ENCODE data around the gene ADCY10. TPM values are rescaled to one million over a fixed set of nuclear protein-coding genes. Genes with fewer than 3 reads are reported as not detected.

The ADCY10 gene
- total RNA-seq, 1 donor from 2014 or later = not detected

DNA sequence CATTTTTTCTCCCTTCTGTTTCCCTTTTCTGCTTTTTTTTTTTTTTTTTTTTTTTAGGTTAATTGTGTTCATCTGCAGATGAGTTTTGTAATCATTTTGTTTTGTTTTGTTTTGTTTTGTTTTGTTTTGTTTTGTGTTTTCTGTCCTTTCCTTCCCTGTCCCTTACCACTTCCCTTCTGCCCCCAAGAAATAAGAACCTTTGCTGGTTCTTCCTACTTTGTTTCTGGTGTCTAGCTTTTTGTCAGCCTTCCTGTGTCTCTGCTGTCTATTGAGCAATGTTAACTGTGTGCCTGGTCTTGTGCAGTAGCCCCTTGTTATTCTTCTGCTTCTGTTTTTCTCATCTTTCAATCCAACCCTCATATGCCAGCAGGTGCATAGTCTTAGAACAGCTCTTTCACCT is 146.2 kb downstream of the ADCY10 start:
- TF ChIP-seq EZH2 (IDR thresholded peaks at IDR 0.05) (no peak), EZH2phosphoT487 (IDR thresholded peaks at IDR 0.05) (no peak)
- TF ChIP-seq, protein P1, sequence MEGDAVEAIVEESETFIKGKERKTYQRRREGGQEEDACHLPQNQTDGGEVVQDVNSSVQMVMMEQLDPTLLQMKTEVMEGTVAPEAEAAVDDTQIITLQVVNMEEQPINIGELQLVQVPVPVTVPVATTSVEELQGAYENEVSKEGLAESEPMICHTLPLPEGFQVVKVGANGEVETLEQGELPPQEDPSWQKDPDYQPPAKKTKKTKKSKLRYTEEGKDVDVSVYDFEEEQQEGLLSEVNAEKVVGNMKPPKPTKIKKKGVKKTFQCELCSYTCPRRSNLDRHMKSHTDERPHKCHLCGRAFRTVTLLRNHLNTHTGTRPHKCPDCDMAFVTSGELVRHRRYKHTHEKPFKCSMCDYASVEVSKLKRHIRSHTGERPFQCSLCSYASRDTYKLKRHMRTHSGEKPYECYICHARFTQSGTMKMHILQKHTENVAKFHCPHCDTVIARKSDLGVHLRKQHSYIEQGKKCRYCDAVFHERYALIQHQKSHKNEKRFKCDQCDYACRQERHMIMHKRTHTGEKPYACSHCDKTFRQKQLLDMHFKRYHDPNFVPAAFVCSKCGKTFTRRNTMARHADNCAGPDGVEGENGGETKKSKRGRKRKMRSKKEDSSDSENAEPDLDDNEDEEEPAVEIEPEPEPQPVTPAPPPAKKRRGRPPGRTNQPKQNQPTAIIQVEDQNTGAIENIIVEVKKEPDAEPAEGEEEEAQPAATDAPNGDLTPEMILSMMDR (IDR thresholded peaks at IDR 0.05) = no peak
- H3K4me3 Mint-ChIP-seq = no peak overlapping the region
- no peak overlapping the region for H3K4me2 ChIP-seq
- H3K79me2 ChIP-seq (ENCODE audit: low read depth) = peaks cover 17% of the 10 kb centered on the region
- H3K36me3 Mint-ChIP-seq = peaks cover 59% of the 10 kb centered on the region
- no peak overlapping the region for H3K4me3 ChIP-seq
- no peaks in the 10 kb centered on the region for H3K9me3 ChIP-seq (ENCODE audit: low read depth)
- no peaks in the 10 kb centered on the region for H3K27me3 ChIP-seq
- no peaks in the 10 kb centered on the region for H3K27me3 Mint-ChIP-seq (ENCODE audit: insufficient read depth, low read depth)
- H3K36me3 ChIP-seq = no peaks in the 10 kb centered on the region
- peaks cover 13% of the 10 kb centered on the region for H3K4me1 ChIP-seq
- H3K27ac Mint-ChIP-seq = no peak overlapping the region
- no peak overlapping the region for H2AFZ ChIP-seq (replicated peaks)
- H3F3A ChIP-seq (ENCODE audit: low read depth) = peaks cover 14% of the 10 kb centered on the region
- H3K27ac ChIP-seq = no peak overlapping the region
- no peaks in the 10 kb centered on the region for H3K4me1 Mint-ChIP-seq
- H4K20me1 ChIP-seq (ENCODE audit: low read depth) = peaks cover 45% of the 10 kb centered on the region
- DNase-seq (ENCODE audit: low spot score) = no peak
- H3K9ac ChIP-seq = no peak overlapping the region
- no peaks in the 10 kb centered on the region for H3K9me3 Mint-ChIP-seq

DNA sequence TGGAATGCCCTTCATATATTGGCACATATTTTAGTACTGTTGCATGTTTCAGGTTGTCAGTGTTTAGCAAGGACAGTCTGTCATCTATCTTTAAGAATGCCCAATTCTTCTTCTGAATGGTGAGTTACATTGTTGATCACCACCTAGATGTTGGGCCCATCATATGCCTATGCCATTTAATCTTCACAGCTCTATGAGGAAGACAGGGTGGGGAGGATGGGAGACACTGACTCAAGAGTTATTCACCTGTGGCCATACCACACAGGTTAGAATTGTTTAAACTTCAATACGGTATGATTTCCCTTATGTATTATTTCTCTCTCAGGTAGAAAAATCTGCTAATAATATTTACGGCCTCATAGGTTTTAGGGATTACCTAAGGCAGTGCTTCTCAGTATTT is 147.4 kb downstream of the ADCY10 start:
- H3K79me2 ChIP-seq (ENCODE audit: low read depth) = peaks cover 29% of the 10 kb centered on the region
- H3K27me3 ChIP-seq = no peaks in the 10 kb centered on the region
- H3K9me3 Mint-ChIP-seq = no peaks in the 10 kb centered on the region
- no peak overlapping the region for H3K27ac ChIP-seq
- no peak overlapping the region for H3K27ac Mint-ChIP-seq
- H3K9me3 ChIP-seq (ENCODE audit: low read depth) = no peaks in the 10 kb centered on the region
- H3K36me3 Mint-ChIP-seq = peaks cover 49% of the 10 kb centered on the region
- no peaks in the 10 kb centered on the region for H3K27me3 Mint-ChIP-seq (ENCODE audit: insufficient read depth, low read depth)
- H3K36me3 ChIP-seq = no peaks in the 10 kb centered on the region
- no peak overlapping the region for H3K9ac ChIP-seq
- H3K4me1 Mint-ChIP-seq = peaks cover 5% of the 10 kb centered on the region
- H3K4me3 ChIP-seq = no peak overlapping the region
- no peak overlapping the region for H3K4me2 ChIP-seq
- peaks cover 14% of the 10 kb centered on the region for H3F3A ChIP-seq (ENCODE audit: low read depth)
- no peak overlapping the region for H2AFZ ChIP-seq (replicated peaks)
- H3K4me3 Mint-ChIP-seq = no peak overlapping the region
- DNase-seq (ENCODE audit: low spot score) = no peak
- peaks cover 57% of the 10 kb centered on the region for H4K20me1 ChIP-seq (ENCODE audit: low read depth)
- peaks cover 23% of the 10 kb centered on the region for H3K4me1 ChIP-seq
- TF ChIP-seq, protein P1 (IDR thresholded peaks at IDR 0.05) = no peak
- TF ChIP-seq EZH2phosphoT487 (IDR thresholded peaks at IDR 0.05) = no peak
- TF ChIP-seq EZH2 (IDR thresholded peaks at IDR 0.05) = no peak

- H3K36me3 Mint-ChIP-seq = peaks cover 41% of the 10 kb centered on the region
- Histone ChIP-seq H3F3A (ENCODE audit: low read depth) (peaks cover 14% of the 10 kb centered on the region), H3K27ac (no peak overlapping the region), H4K20me1 (ENCODE audit: low read depth) (peaks cover 66% of the 10 kb centered on the region), H3K4me3 (no peak overlapping the region), H3K79me2 (ENCODE audit: low read depth) (peaks cover 40% of the 10 kb centered on the region), H3K4me2 (no peak overlapping the region), H3K9ac (no peak overlapping the region), H3K9me3 (ENCODE audit: low read depth) (no peaks in the 10 kb centered on the region), H3K4me1 (peaks cover 27% of the 10 kb centered on the region), H2AFZ (replicated peaks) (no peak overlapping the region), H3K27me3 (no peaks in the 10 kb centered on the region), H3K36me3 (no peaks in the 10 kb centered on the region)
- H3K9me3 Mint-ChIP-seq = no peaks in the 10 kb centered on the region
- no peak overlapping the region for H3K4me3 Mint-ChIP-seq
- no peaks in the 10 kb centered on the region for H3K27me3 Mint-ChIP-seq (ENCODE audit: insufficient read depth, low read depth)
- DNase-seq (ENCODE audit: low spot score) = no peak
- H3K27ac Mint-ChIP-seq = no peak overlapping the region
- peaks cover 14% of the 10 kb centered on the region for H3K4me1 Mint-ChIP-seq
- TF ChIP-seq EZH2 (IDR thresholded peaks at IDR 0.05) (no peak), EZH2phosphoT487 (IDR thresholded peaks at IDR 0.05) (no peak)
- TF ChIP-seq, protein P1 (IDR thresholded peaks at IDR 0.05) = no peak
These were observed 148.4 kb downstream of the ADCY10 start for GRCh38 chr1:167765496-167765895.
